Effector memory CD4-positive, alpha-beta T cell (primary cell): ENCODE data around the gene KLC1.
"Not testable (repeated sequence)": the region's sequence is repeated elsewhere in the genome, so short reads cannot be mapped to it uniquely, and the experiment has no call there.

ENCODE experiments used
- DNase-seq, 3 donors: peaks; one replicate each; pipeline ENCODE4 v3.0.0-alpha.2; 2020
- H3K27ac ChIP-seq: 2 replicates; pipeline ENCODE4 v1.7.0; 2013; ENCODE audit warnings: mild to moderate bottlenecking, low read length, moderate library complexity; ENCODE audit not compliant: insufficient read depth, poor library complexity, severe bottlenecking
- H3K27me3 ChIP-seq: replicated peaks from 2 replicates; pipeline ENCODE4 v1.7.0; 2013; ENCODE audit warnings: mild to moderate bottlenecking, low read length; ENCODE audit not compliant: insufficient read depth, control insufficient read depth, poor library complexity, severe bottlenecking
- H3K36me3 ChIP-seq: 2 replicates; pipeline ENCODE4 v1.7.0; 2013; ENCODE audit warnings: mild to moderate bottlenecking, low read length, moderate library complexity; ENCODE audit not compliant: control insufficient read depth, insufficient read depth
- H3K4me1 ChIP-seq: 2 replicates; pipeline ENCODE4 v1.7.0; 2013; ENCODE audit warnings: low read length, mild to moderate bottlenecking; ENCODE audit not compliant: control insufficient read depth, insufficient read depth, poor library complexity, severe bottlenecking
- H3K4me3 ChIP-seq: 2 replicates; pipeline ENCODE4 v1.7.0; 2013; ENCODE audit warnings: low read length, low read depth, mild to moderate bottlenecking; ENCODE audit not compliant: insufficient read depth, poor library complexity, severe bottlenecking
- H3K9me3 ChIP-seq: 2 replicates; pipeline ENCODE4 v1.7.0; 2013; ENCODE audit warnings: mild to moderate bottlenecking, low read length, moderate library complexity; ENCODE audit not compliant: control insufficient read depth

The KLC1 gene

DNA sequence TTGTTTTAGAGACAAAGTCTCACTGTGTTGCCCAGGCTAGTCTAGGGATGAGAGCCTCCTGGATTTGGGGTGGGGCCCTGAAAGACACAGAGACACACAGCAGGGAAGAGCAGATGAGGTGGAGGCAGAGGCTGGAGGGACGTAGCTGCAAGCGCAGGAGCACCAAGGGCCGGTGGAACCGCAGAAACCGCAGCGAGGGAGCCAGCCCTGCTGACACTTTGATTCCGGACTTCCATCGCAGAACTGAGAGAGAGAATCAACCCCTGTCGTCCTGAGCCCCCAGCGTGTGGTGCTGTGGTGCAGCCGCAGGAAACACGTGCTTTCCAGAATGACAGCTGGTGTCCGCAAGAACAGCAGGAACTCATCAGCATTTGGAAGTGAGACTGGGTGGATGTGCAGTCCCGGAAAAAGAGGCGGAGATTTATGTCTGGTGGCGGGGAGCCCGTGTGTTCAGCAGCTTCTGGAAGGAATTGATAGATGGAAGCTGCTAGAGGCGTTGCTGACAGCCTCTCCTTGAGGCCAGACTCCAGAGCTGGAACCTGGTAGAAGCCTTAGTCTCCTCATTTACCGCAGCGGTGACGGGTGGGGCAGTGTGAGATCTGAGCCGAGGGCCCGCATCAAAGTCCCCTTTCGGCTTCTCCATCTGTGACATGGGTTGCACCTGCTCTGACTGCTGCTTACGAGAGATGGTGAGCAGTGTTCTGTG is 21.9 kb upstream of the KLC1 start:
- H3K4me1 ChIP-seq, result peaks cover 16% of the 10 kb centered on the region
- H3K9me3 ChIP-seq, result peaks cover 4% of the 10 kb centered on the region
- H3K27ac ChIP-seq, result no peak overlapping the region
- peak overlapping the region; percentile 48 for H3K4me3 ChIP-seq
- H3K27me3 ChIP-seq, result no peaks in the 10 kb centered on the region
- peak; percentile 25 to 35 (median 34) for DNase-seq
- H3K36me3 ChIP-seq, result no peaks in the 10 kb centered on the region

DNA sequence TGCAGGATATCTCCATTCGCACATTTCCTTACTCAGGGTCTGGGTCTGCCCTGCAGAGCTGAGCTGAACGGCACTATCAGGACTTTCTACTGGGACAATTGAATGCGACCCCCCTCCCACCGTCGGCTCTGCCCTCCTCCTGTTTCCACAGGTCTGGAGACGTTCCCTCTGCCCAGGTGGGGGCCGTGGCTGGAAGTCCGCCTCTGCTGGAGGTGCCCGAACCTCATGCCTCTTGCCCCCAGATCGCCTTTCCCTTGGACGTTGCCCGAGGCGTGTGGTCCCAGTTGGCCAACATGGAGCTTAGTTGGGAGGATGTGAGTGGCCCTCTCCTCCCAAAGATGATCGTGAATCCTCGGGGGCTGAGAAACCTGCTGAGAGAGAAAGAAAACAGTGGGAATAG is 21.2 kb upstream of the KLC1 start:
- Histone ChIP-seq H3K9me3 (peaks cover 4% of the 10 kb centered on the region), H3K27me3 (no peaks in the 10 kb centered on the region), H3K4me1 (peaks cover 16% of the 10 kb centered on the region), H3K36me3 (no peaks in the 10 kb centered on the region), H3K4me3 (peak overlapping the region; percentile 48), H3K27ac (no peak overlapping the region)
- DNase-seq, result no peak

DNA sequence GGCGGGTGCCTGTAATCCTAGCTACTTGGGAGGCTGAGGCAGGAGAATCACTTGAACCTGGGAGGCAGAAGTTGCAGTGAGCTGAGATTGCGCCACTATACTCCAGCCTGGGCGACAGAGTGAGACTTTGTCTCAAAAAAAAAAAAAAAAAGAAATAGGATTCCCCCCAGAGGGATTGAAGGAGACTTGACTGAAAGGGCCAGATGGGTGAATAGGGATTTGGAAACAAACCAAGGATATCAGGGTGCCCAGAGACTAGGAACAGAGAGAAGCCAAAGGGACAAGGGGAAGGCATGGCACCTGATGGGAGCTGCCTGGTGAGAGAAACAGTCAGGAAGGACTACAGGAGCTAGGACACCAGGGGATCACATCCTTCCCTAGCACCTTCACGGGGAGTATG is 19.9 kb upstream of the KLC1 start:
- peaks cover 16% of the 10 kb centered on the region for H3K4me1 ChIP-seq
- H3K27me3 ChIP-seq, H3K36me3 ChIP-seq, H3K4me3 ChIP-seq, H3K9me3 ChIP-seq, DNase-seq, H3K27ac ChIP-seq: not testable (repeated sequence)

DNA sequence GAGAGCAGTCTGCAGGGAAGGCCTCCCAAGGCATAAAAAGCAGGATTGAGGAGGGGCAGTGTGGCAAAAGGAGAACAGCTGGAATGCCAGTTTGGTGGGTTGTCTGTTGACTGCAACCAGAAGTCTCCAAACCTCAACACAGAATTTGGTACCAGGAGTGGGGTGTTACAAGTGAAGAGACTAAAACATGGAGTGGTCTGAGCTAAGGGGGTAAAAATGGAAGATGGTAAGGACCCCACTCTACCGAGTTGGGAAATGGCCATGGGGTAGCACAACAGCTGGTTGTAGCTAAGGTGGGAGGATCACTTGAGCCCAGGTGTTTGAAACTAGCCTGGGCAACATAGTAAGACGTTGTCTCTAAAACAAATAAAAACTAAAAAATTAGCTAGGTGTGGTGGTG is 17.8 kb upstream of the KLC1 start:
- Histone ChIP-seq H3K4me1 (peaks cover 16% of the 10 kb centered on the region), H3K27me3 (no peaks in the 10 kb centered on the region), H3K36me3 (no peaks in the 10 kb centered on the region), H3K9me3 (peaks cover 4% of the 10 kb centered on the region), H3K4me3 (no peak overlapping the region), H3K27ac (no peak overlapping the region)
- DNase-seq, result no peak

DNA sequence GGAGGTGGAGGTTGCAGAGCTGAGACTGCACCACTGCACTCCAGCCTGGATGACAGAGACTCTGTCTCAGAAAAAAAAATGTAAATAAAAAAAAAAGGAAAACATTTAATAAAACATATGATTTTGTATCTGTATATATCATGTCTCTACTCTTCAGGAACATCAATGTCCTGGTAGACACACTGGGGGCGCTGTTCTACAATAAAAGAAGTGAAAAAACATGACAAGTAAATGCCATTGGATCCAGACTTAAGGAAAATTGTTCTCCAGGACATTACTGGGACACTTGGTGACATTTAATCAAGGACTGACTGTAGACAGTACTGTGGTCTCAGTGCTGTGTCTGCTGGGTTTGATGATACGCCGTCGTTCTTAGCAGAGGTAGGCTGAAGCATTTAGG is 15.5 kb upstream of the KLC1 start:
- DNase-seq, result no peak
- Histone ChIP-seq H3K4me3 (no peak overlapping the region), H3K27ac (no peak overlapping the region), H3K4me1 (no peaks in the 10 kb centered on the region), H3K36me3 (no peaks in the 10 kb centered on the region), H3K27me3 (no peaks in the 10 kb centered on the region), H3K9me3 (peaks cover 4% of the 10 kb centered on the region)

GRCh38 chr14:103616635-103617300 is 12.2 kb upstream of the KLC1 start:
- DNase-seq, result no peak
- H3K27me3 ChIP-seq, result no peaks in the 10 kb centered on the region

GRCh38 chr14:103619057-103619456 is 10.0 kb upstream of the KLC1 start:
- H3K27me3 ChIP-seq, result no peaks in the 10 kb centered on the region
- no peak for DNase-seq
- peaks cover 2% of the 10 kb centered on the region for H3K4me1 ChIP-seq
- no peaks in the 10 kb centered on the region for H3K36me3 ChIP-seq
- no peak overlapping the region for H3K4me3 ChIP-seq
- no peaks in the 10 kb centered on the region for H3K9me3 ChIP-seq
- H3K27ac ChIP-seq, result no peak overlapping the region

More at GRCh38 chr14:103616635-103617300, 12.2 kb upstream of the KLC1 start:
- Histone ChIP-seq H3K9me3 (no peaks in the 10 kb centered on the region), H3K4me3 (no peak overlapping the region), H3K36me3 (no peaks in the 10 kb centered on the region), H3K27ac (no peak overlapping the region), H3K4me1 (no peaks in the 10 kb centered on the region)

DNA sequence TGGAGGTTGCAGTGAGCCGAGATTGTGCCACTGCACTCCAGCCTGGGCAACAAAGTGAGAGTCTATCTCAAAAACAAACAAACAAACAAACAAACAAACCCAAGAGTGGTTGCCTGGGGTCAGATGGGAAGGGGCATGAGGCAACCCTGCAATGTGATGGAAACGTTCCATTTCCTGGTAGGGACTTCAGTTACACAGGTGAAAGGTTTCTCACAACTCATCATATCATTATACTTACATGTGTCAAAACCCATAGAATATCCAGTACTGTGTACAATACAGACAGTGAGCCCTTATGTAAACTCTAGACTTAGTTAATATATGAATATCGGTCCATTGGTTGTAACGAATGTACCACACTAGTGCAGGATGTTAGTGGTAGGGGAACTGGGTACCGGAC is 7.2 kb upstream of the KLC1 start:
- Histone ChIP-seq H3K27me3 (no peaks in the 10 kb centered on the region), H3K4me1 (peaks cover 18% of the 10 kb centered on the region), H3K9me3 (no peaks in the 10 kb centered on the region), H3K4me3 (no peak overlapping the region), H3K27ac (no peak overlapping the region), H3K36me3 (no peaks in the 10 kb centered on the region)
- DNase-seq, result no peak

DNA sequence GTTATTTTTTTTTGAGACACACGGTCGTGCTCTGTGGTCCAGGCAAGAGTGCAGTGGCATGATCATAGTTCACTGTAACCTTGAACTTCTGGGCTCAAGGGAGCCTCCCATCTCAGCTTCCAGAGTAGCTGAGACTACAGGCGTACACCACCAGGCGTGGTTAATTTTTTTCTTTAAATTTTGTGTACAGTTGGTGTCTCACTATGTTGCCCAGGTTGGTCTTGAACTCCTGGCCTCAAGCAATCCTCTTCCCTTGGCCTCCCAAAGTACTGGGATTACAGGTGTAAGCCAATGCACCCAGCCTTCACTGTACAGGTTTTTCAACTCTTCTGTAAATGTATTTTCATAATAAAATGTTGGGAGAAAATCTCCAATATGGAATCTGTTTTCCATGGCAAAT is 5.7 kb upstream of the KLC1 start:
- Histone ChIP-seq H3K9me3 (no peaks in the 10 kb centered on the region), H3K4me3 (no peak overlapping the region), H3K27me3 (no peaks in the 10 kb centered on the region), H3K36me3 (no peaks in the 10 kb centered on the region), H3K27ac (no peak overlapping the region), H3K4me1 (peaks cover 21% of the 10 kb centered on the region)
- no peak for DNase-seq

GRCh38 chr14:103623883-103624482 is 5.0 kb upstream of the KLC1 start:
- DNase-seq, result no peak
- peaks cover 24% of the 10 kb centered on the region for H3K4me1 ChIP-seq
- no peaks in the 10 kb centered on the region for H3K27me3 ChIP-seq
- H3K9me3 ChIP-seq, result no peaks in the 10 kb centered on the region
- H3K36me3 ChIP-seq, result no peaks in the 10 kb centered on the region
- H3K4me3 ChIP-seq, result no peak overlapping the region
- H3K27ac ChIP-seq, result no peak overlapping the region
